Renal cortex interstitium (tissue), 11 donors: Measurements from ENCODE around the gene MAEA. TPM values are rescaled to one million over a fixed set of nuclear protein-coding genes. Genes with fewer than 3 reads are reported as not detected.
A peak's percentile ranks its signal among the peaks of the same experiment; 100 is the strongest.

Source experiments
- DNase-seq, 11 donors: peaks; one replicate each; pipeline ENCODE4 v3.0.0-alpha.2; 2013; ENCODE audit warnings: low read depth in 9 of 11, low spot score in 4 of 11; ENCODE audit errors: extremely low read depth in 1 of 11
- polyA plus RNA-seq, 3 donors: library from polyadenylated mRNA; unstranded; fragments of 120-200 nt; gene quantifications; one replicate each; pipeline ENCODE4 v1.2.1, GENCODE V29; 2013; ENCODE audit not compliant: insufficient read length in 3 of 3

MAEA gene
- polyA plus RNA-seq, 3 donors, result 59.8 to 85.4 (median 73.0) TPM

- no peak for DNase-seq
These were observed 42.5 kb upstream of the MAEA start for GRCh38 chr4:1246901-1247863.

- DNase-seq, result peak in 1 of 11 donors; percentile 19
These were observed 41.8 kb upstream of the MAEA start for GRCh38 chr4:1247864-1248244.

- peak in 8 of 11 donors; percentile 71 to 85 (median 80) for DNase-seq
These were observed 41.2 kb upstream of the MAEA start, which contains the start of gene CTBP1 for GRCh38 chr4:1248245-1249147. CTBP1 (minus strand) TSS chr4:1249130; CDS start chr4:1241331, 7,799 bp downstream.

GRCh38 chr4:1249148-1249730, 40.5 kb upstream of the MAEA start:
- peak in 9 of 11 donors; percentile 61 to 88 (median 85) for DNase-seq

DNA sequence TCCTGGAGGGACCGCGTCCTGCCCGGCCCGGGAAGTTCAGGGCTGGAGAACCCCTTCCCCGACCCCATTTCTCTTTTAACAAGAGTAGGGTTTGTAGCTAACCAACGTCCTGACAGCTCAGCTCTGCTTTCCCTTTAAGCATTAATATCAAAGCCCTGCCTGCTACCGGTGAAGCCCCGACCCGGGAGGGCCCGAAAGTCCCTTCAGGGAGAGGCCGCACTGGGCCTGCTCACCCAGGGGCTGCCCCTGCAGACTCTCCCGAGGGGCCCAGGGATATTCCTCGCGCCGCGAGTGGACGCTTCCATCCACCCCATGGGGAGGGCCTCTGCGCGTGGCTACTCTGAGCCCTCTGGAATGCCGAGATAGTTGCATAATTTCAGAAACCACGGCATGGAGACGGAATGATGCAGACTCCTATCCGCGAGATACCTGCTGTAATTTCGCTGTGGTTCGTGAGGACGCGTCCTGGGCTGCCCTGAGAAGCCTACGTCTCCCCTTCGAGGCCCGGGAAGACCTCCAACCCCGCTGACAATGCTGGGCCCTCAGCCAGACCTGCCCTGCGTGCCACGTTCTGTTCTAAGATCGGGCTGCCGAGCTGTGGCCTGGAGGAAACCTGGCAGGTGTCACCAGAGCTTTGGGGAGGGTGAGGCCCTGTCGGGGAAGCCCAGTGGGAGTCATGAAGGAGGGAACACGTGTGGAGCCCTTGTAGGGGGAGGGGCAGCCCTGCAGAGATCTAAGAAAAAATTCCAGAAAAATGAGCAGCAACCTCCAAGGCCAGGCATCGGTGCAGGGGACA, 39.8 kb upstream of the MAEA start:
- DNase-seq, result no peak

DNA sequence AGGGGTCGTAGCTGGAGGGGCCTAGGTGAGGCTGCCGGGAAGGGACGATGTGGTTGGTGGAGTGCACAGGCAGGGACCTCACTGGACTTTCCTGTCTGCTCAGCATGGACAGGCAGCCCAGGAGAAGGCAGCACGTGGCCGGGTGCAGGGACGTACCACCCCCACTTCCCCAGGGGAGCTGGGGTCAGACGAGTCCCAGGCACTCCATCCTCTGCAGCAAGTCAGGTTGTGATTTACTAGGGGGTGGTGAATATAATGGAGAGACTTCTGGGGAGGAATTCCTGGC, 39.2 kb upstream of the MAEA start:
- no peak for DNase-seq

GRCh38 chr4:1250921-1251772, 38.5 kb upstream of the MAEA start:
- no peak for DNase-seq

GRCh38 chr4:1251773-1252066, 38.0 kb upstream of the MAEA start:
- DNase-seq, result no peak

GRCh38 chr4:1252928-1253492, 36.7 kb upstream of the MAEA start:
- no peak for DNase-seq

- DNase-seq, result no peak
These were observed 35.9 kb upstream of the MAEA start for GRCh38 chr4:1253831-1254230.

- DNase-seq, result no peak
These were observed 34.5 kb upstream of the MAEA start for GRCh38 chr4:1255151-1255550.

GRCh38 chr4:1255699-1256098, 34.0 kb upstream of the MAEA start:
- DNase-seq, result no peak

- no peak for DNase-seq
These were observed 31.2 kb upstream of the MAEA start for GRCh38 chr4:1258457-1258856.

- DNase-seq, result no peak
These were observed 29.7 kb upstream of the MAEA start for GRCh38 chr4:1259966-1260365.

DNA sequence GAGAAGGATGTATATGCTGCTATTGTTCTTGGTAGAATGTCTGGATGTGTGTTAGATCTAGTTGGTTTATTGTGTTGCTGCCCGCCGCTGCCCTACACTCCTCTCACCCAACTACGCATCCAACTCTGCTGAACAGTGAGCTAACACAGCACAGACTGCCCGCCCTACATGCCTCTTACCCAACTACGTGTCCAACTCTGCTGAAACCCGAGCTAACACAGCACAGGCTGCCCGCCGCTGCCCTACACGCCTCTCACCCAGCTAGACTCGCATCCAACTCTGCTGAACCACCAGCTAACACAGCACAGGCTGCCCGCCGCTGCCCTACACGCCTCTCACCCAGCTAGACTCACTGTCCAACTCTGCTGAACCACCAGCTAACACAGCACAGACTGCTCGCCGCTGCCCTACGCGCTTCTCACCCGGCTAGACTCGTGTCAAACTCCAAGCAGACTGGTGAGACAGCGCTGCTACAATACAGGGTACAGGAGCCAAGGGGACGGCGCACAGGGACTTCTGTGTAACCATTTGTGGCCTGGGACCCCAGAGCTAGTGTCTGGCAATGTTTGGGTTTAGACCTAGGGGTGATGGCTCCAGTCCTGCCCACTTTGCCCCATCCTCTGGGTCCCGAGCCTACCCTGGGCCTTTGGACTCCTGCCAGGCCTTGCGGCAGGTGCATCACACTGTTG, 29.1 kb upstream of the MAEA start:
- DNase-seq, result no peak

DNA sequence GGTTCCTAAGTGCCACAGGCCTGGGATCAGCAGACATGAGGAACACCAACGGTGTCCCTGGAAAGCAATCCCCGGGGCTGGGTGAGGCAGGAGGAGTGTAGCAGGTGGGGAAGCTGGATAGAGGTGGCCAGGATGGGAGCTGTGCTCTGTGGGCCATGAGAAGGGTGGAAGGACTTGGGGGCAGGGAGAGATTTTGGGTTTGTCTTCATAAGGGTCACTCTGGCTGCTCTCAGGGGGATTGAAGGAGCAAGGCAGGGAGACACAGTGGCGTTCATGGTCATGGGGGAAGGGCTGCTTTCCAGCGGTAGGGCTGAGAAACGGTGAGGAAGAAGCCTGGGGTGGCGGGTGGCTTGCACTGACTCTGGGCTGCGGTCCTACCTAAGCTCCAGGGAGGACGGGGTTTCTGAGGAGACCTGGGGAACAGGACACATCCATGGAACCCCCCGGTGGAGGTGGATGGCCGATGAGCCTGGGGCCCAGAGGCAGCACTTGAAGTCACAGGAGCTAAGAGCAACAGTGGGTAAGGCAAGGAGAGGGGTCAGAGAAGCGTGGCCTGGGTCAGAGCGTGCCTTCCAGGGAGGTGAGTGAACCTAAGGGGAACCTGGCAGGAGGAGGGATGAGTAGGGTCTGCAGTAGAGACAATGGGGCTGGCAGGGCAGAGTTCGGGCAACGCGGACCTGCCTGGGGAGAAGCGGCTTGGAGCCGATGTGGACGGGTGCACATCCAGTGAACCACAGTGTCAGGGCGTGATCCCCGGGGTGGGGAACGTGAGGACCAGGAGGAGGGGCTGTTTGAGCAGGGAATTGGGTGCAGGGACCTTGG, 28.4 kb upstream of the MAEA start:
- DNase-seq, result no peak
